Renal cortex interstitium (tissue), 11 donors: ENCODE data around the gene AHDC1. TPM values are rescaled to one million over a fixed set of nuclear protein-coding genes. Genes with fewer than 3 reads are reported as not detected.

Experiments used
- DNase-seq, 11 donors: peaks; one replicate each; pipeline ENCODE4 v3.0.0-alpha.2; 2013; ENCODE audit warnings: low read depth in 9 of 11, low spot score in 4 of 11; ENCODE audit errors: extremely low read depth in 1 of 11
- polyA plus RNA-seq, 3 donors: library from polyadenylated mRNA; unstranded; fragments of 120-200 nt; gene quantifications; one replicate each; pipeline ENCODE4 v1.2.1, GENCODE V29; 2013; ENCODE audit not compliant: insufficient read length in 3 of 3

AHDC1 gene
- polyA plus RNA-seq, 3 donors: 34.6 to 50.9 (median 48.8) TPM

DNA sequence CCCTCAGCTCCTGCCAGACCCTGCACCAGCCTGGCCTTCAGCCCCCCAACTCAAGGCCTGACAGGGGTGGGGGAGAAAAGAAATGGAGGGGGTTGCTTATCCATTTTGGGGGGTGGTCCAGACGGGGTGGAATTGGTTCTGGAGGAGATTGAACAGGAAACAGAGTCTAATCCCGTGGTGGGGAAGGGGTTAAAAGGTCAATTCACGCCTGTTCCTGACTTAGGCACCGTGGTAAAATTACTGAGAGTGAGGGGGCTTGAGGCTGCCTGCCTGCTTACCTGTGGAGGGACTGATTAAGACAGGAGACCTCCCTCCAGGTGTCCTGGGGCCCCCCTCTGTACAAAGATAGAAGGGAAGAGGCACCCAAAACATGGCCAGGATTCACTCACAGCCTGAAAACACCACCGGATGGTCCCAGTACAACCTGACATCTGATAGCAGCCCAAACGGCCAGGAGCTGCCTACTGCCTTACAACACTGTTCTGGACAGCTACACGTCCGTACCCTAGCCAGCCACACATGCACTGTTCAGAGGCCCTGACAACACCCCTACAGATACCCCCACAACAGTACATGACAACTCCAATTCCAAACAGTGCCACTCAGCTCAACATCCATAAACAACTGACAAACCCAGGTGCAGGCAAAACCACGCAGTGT lies 31.8 kb downstream of the AHDC1 start:
- no peak for DNase-seq

DNA sequence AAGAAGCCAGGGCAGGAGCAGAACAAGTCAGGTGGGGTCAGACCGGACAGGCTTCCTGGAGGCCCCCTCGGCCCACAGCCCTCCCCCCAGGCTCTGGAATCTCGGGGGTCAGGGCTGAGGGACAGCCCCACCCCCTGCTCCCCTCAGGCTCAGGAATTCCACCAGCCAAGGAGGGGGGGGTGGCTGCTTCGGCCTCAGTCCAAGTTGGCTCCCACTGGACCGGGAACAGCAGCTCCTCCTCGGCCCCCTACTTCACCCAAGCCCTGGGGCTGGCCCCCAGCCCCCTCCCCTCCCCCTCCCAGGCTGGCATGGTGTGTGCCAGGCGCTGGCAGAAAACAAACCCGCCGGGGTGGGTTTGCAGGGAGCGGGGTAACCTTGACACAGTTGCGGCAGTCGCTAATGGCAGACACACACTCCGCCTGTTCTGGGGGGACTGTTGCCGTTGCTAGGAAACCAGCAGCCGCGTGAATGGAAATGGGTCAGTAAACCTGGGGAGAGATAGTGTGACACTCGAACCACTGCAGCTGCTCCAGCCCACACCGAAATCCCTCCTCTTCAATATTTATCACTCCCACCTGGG lies 32.4 kb downstream of the AHDC1 start:
- DNase-seq: peak in 2 of 11 donors; percentile 69 to 78

DNA sequence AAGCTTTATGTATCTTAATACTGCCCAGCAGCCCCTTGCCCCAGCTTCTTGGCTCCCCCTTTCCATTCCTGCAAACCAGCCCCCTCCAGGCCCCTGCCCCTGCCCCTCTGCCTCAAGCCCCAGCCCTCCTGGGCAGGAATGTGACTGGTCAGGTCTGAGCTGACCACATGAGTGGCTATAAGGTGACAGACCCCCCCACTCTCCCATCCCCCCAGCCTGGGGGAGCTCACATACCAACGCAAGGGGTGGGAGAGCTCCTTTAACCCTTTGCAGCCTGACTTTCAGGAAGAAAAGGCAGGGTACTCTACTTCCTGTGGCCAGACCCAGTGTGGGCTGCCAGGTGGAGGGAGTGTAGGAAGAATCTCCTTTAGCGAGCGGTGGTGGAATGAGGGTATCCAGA lies 33.2 kb downstream of the AHDC1 start:
- no peak for DNase-seq

DNA sequence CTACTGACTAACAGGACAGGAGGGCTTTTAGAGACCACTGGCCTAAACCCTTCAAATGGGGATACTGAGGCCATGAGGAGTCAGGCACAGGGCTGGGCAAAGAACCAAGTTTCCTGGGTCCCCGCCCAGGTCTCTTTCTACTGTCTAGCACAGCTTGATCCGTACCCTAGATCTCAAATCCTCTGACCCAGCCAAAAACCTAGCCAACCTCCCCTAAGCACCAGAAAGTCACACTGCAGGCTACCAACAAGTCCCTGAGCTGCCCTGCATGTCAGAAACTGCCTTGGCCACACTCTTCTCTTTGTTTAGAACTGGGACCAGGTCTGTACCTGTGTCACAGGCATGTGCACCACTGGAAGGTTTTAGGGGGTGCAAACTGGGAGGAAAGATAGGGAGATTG lies 33.6 kb downstream of the AHDC1 start:
- DNase-seq: no peak

DNA sequence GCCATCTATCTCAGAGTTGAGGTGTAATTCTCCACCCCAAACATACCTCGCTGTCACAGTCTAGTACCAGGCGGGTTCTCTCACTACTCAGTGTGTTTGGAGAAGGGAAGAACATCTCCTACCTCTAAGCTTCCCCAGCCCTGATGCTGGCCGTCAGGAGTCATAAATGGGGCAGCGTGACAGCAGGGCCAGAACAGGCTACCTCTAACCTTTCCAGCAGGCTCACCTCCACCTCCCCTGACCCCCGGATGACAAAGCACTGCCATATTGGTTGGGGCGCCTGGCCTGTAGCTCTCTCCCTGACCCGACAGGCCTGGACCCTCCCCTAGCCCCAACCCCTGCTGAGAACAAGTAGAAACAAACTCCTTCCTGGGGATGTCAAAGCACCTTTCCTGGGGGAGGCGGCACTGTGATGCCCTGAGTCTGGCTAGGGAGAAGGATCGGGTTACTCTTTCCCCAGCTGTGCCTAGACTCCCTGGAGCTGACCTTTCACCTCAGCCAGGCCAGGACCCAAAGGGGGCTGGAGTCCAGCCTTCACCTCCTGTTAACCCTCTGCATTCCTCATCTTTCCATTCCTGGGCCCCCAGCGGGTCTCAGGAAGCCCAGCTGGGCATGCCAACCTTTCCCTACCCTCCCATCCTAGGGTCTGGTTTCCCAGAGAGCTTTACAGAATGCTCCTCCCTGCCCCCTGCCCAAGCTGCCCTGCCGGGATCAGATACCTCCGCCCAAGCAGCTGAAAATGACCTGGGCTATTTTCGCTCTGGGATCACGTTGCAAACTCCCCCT lies 34.2 kb downstream of the AHDC1 start:
- DNase-seq: no peak

DNA sequence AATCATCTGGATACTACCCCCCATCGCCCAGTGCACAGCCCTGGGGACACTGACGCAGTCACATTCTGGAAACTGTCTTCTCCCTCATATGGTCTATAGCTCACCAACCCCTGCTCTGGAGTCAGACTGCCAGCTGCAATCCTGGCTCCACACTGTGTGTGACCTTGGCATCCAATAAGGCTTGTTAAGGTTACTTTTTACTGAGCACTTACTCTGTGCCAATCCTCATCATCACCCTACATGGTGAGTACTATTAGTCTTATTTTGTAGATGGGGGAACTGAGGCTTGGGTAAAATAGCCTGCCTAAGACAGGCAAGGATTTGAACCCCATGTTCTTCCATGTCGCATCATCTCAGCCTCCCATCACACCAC lies 34.9 kb downstream of the AHDC1 start:
- DNase-seq: no peak

DNA sequence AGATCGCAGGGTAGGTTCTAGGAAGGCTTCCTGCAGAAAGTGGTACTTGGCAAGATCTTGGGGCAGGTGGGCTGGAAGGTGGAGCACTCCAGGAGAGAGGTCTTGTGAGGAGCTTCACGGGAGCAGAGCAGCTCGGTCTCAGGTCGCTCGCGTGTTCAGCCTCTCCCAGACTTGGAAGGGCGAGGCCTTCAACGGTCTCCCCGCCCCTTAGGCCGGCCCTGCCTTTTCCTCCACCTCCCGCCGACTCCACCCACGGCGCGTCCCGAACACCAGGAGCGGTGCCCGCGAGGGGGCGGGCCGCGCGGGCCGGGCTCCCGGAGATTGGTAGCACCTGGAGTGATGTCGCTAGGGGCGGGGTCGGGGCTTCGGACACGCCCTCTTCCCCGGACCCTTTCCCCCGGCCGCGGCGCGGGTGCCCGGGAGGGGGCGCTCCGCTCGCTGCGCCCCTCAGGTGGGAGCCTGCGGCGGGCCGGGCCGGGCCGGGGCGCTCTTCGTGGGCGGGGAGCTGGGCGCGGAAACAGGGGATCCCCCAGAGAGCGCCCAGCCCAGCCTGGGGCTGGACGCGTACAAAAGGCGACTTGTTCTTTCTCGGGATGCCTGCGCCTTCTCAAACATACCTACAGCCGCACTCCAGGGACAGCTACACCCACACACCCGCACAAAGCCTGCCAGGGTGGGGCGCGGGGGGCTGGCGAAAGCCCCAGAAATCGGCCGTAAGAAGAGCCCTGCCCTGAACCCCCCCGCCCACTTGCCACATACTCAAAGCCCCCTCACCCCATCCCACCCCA lies 35.5 kb downstream of the AHDC1 start:
- peak in 10 of 11 donors; percentile 79 to 94 (median 88) for DNase-seq

DNA sequence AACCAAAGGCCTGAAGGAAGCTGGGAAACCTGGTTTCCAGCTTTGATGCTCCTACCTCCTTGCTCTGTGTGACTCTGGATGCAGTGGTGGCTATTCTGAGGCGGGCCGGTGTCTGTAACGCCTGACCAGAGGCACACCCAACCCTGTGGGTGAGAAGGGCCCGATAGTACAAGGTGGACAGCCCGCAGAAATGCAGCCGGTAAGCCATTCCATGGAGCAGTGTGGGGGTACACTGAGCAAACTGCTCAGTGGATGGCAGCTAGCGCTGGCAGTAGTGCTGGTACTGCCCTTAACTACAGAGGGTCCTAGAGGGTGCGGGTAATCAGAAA lies 36.0 kb downstream of the AHDC1 start:
- no peak for DNase-seq

DNA sequence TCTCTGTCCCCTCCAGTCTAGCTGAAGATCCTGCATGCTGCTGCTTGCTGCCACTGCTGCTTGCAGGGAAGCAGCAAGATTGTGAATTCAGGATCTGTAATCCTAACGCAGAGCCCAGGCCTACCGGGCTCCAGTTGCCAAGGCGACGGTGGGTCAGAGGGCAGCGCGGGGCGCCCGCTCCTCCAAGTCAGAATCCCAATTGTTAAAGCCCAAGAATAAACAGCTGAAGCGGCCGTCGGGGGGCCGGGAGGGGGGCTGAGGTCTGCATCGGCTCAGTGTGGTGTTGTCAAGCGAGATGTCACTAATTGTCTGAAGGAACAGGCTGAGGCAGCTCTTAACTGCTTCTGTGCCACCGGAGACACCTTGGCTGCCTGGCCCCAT lies 36.8 kb downstream of the AHDC1 start:
- DNase-seq: no peak

DNA sequence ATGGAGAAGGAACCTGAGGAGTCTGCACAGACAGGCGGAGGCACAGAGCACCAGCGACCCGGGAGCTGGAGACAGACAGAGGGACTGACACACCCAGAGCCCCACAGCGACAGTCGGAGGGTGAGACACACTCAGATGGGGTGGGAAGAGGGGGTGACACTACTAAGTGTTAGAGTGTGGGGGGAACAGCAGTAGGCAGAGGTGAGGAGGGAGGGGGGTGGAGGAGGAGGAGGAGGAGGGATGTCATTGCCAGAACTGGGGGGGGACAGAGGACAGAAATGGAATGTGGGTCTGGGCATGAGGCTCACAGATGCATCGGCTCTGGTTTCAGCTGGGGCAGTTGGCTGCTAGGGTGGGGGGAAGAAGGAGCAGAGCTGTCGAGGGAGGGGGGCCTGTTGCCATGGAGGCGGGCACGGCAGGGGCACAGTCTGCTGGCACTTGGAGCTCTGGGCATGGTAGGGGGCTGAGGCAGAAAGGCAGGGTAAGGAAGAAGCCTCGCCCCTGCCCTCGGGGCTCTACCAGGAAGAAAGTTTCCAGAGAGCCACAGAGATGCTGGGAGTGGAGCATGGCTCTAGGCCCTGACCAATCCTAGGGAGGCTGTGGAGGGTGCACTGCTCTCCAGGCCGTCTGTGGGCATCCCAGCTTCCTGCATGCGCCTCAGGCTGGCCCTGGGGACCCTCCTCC lies 37.3 kb downstream of the AHDC1 start:
- DNase-seq: no peak

DNA sequence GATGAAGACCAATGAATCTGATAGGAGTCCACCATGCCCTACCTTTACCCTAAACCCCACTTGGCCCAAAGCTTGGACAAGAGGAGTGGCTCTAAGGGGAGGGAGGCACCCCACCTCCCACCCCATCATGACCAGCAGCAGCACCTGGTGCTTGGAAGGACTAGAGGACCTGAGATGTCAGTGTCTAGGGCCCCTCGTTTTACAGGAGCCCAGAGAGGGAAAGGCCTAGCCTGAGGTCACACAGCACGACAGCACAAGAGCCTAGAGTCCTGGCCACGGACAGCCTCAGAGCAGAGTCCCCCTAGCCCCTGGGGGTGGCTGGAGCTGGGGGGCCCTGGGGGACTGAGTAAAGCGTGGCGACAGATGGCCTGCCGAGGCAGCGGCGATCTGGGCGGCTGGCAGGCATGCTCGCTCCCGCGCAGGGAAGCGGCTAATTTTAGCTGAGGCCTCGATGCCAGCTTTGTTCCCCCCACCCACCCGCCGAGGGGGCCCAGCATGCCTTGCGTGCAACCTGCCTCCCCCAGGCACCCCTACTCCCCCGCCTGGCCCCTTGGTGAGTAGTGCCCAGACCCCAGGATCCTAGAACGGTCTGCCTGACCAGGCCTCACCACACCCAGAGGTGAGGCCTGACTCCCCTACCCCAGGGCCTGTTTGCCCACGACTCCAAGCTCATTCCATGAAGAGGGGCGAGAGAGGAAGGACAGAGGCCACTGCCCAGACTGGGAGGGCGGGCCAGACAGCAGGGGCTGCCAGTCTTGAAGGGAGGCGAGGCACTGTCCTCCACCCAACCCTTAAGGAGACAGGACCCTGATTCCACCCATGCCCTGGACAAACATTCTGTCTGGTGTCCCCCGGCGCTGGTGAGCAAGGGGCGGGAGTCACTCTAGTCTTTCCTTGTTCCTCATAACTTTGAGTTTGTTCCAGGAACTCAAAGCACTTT lies 39.0 kb downstream of the AHDC1 start:
- no peak for DNase-seq

DNA sequence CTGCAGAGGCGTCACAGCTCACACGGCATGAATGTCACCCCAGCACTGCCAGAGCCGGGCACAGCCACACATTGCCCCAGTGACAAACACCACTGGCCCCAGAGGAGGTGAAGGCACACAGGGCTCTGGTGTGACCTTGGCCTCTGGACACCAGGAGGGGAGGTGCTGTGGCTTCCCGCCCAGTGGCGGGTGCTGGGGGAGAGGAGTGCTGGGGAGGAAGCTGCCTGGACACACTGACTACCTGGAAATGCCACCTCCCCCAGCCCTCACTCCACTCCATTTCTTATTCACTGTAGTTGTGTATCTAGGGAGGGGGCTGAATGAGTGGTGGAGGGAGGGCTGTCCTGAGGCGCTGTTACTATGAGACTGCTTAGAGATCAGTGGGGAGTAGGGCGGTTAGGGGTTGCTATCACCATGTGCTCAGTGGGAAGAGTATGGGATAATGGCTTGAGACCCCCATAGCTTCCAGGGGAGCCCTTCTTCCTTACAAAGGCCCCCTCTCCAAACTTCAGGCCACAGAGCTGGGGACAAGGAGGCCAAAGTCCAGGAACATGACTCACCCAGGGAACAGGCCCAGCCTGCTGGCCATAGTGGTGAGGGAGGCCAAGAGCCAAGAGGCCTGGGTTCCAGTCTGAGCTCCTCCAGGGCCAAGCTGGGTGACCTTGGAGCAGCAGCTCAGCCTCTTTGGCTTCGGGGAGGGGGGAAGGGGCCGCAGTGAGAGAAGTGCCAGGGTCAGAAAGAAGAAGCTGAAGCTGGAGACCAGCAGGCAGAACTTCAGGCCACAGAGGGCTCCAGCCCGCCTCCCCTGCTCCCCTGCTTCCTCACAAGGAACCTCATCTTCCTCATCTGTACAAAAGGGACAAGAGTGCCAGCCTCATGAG lies 40.1 kb downstream of the AHDC1 start:
- DNase-seq: no peak

DNA sequence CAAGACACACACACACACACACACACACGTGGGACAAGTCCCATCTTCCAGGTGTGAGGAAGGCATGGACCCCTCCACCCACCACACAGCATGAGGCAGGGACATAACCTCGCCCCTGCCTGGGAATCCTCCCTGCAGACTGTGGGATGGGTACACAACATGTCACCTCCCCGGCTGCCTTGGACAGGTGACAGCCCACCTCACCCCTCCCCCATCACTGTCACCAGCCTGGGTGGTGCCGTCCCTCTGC lies 40.7 kb downstream of the AHDC1 start:
- no peak for DNase-seq

DNA sequence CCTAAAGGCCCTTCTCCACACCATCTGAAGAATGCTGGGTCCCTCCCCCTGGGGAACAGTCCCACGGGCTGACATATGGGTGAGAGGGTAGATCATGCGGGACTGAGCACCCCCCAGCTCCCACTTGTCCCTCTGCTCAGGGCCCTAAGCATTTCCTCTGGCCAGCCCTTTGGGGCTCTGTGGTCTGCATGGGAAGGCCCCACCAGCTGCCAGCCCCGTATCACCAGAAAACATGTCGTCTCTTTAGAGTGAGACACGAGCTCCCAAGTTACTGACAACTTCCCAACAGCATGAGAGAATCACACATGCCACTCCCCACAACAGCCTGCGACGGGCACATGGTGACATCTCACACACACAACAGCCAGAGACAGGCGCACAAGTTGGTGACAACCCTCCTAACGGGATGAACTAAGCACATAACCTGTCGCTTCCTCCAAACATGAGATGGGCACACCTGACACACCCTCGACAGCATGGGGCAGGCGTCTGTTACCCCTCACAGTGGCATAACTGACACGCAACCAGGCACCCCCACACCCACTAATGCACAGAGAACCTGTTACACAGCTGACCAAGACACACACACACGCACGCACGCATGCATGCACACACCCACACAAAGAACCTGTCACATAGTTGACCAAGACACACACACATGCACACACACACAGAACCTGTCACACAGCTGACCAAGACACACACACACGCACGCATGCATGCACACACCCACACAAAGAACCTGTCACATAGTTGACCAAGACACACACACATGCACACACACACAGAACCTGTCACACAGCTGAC lies 41.2 kb downstream of the AHDC1 start:
- no peak for DNase-seq

DNA sequence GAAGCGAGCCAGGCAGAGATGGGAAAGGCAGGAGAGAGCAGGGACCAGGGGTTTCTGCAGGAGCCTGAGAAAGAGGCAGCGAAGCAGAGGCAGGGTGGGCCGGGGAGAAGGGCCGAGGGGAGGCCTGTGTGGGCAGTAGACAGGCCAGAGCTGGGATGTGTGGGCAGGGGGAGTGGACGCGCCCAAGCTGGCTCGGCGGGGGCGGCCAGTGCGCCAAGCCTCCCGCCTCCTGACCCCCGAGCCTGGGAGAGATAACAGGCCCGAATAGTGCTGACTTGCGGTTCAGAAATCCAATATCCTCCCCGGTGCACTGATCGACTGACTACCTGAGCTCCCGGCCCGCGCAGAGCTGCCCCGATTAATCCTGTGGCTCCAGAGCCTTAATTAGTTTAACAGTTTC lies 41.9 kb downstream of the AHDC1 start:
- DNase-seq: no peak

DNA sequence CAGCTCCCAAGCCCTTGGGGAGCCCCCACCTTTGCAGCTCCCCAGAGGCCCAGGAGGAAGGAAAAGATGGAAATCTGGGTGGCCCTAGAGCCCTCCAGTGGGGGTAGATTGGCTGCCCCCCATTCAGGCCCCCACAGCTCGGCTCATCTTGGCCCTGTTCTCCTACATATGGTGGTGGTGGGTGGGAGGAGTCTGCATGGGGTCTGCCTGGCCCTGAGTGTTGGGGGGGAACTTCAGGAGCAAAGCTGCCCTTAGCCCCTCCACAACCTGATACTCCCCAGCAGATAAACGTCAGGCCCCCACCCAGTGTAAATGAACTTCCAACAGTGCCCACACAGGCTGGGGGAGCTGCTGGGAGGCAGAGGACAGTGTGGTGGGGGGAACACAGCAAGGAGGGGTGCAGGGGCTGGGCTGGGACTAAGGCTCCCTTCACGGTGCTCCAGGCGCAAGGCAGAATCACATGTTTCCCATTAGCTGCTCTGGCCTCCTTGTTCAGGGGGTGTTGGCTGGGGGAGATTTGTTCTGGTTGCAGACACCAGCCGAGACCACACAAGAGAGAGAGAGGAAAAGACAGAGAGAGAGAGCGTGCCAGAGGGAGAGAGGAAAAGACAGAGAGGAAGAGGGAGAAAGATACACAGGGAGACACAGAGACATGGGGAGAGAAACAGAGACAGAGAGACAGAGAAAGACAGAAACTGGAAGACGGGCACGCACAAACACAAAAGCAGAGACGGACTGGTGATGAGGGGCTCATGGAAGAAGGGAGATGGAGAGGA lies 42.6 kb downstream of the AHDC1 start:
- no peak for DNase-seq
